ENCODE measurements around the gene SLC16A1. TPM values are rescaled to one million over a fixed set of nuclear protein-coding genes. Genes with fewer than 3 reads are reported as not detected.
A peak's percentile ranks its signal among the peaks of the same experiment; 100 is the strongest.

SLC16A1 gene
- total RNA-seq, 1 experiment from 2014 or later = 328 TPM

- no peak for TF ChIP-seq CTCF (IDR thresholded peaks at IDR 0.05)
These were observed 22.0 kb downstream of the SLC16A1 start (continued) for GRCh38 chr1:112933820-112934571.

GRCh38 chr1:112929979-112930378 is 26.0 kb downstream of the SLC16A1 start:
- Mint-ChIP-seq H3K9me3 (no peaks in the 10 kb centered on the region), H3K27ac (no peak overlapping the region; the same call in 1 of the 2 replicates), H3K4me1 (peaks cover 12% of the 10 kb centered on the region), H3K4me3 (no peak overlapping the region), H3K36me3 (peaks cover 64% of the 10 kb centered on the region), H3K27me3 (ENCODE audit: low read depth) (no peaks in the 10 kb centered on the region)
- POLR2A ChIA-PET = interaction anchor here (0.7 to 1.8 kb wide), 2 partner anchors 26 to 53 kb away, joined by 3 to 5 read pairs; partner anchors contain the start of gene SLC16A1
- CTCF ChIA-PET = interaction anchor here (1.3 to 1.6 kb wide), 2 partner anchors 112 to 143 kb away, joined by 7 to 8 read pairs; partner anchors contain the start of gene LRIG2
- no peak for TF ChIP-seq RORB (CRISPR knock-in tag; IDR thresholded peaks at IDR 0.05)
- no peak for TF ChIP-seq KAT7 (CRISPR knock-in tag; IDR thresholded peaks at IDR 0.05; ENCODE audit: borderline replicate concordance)
- TF ChIP-seq MLX (CRISPR knock-in tag; IDR thresholded peaks at IDR 0.05) = no peak
- no peak for TF ChIP-seq E2F4 (CRISPR knock-in tag; IDR thresholded peaks at IDR 0.05; ENCODE audit: borderline replicate concordance, low read depth)
- no peak for TF ChIP-seq ATF3 (CRISPR knock-in tag; conservative IDR thresholded peaks at IDR 0.05)
- TF ChIP-seq NFE2L1 (CRISPR knock-in tag; IDR thresholded peaks at IDR 0.05) = no peak
- TF ChIP-seq MXD4 (CRISPR knock-in tag; IDR thresholded peaks at IDR 0.05; ENCODE audit: borderline replicate concordance) = no peak
- no peak for TF ChIP-seq CREB1 (CRISPR knock-in tag; IDR thresholded peaks at IDR 0.05)
- TF ChIP-seq ZNF219 (CRISPR knock-in tag; IDR thresholded peaks at IDR 0.05; ENCODE audit: borderline replicate concordance) = no peak
- TF ChIP-seq NR3C1 (CRISPR knock-in tag; conservative IDR thresholded peaks at IDR 0.05; ENCODE audit: low read depth) = no peak
- DNase-seq (ENCODE audit: low spot score) (no peak), ATAC-seq (no peak)

- H3K27ac Mint-ChIP-seq = peak overlapping the region; percentile 63; the same call in 1 of the 2 replicates
- TF ChIP-seq CDX4 (CRISPR knock-in tag; IDR thresholded peaks at IDR 0.05; ENCODE audit: borderline replicate concordance) (no peak), PRDM15 (CRISPR knock-in tag; IDR thresholded peaks at IDR 0.05) (no peak), ESRRA (CRISPR knock-in tag; IDR thresholded peaks at IDR 0.05; ENCODE audit: borderline replicate concordance) (no peak), JAZF1 (CRISPR knock-in tag; IDR thresholded peaks at IDR 0.05) (no peak), EMX1 (CRISPR knock-in tag; IDR thresholded peaks at IDR 0.05) (no peak)
- POLR2A ChIA-PET = no interaction called here
- no peak overlapping the region for H3K4me3 Mint-ChIP-seq
- DNase-seq (ENCODE audit: low spot score) = no peak
- CTCF ChIA-PET = no interaction called here
- no peak for ATAC-seq
- no peaks in the 10 kb centered on the region for H3K9me3 Mint-ChIP-seq
- H3K36me3 Mint-ChIP-seq = peaks cover 69% of the 10 kb centered on the region
- no peaks in the 10 kb centered on the region for H3K27me3 Mint-ChIP-seq (ENCODE audit: low read depth)
- H3K4me1 Mint-ChIP-seq = peaks cover 19% of the 10 kb centered on the region
These were observed 28.5 kb downstream of the SLC16A1 start for GRCh38 chr1:112927462-112927990.
